Ishikawa (cell line): ENCODE results near the gene ABCC6.

ENCODE experiments used
- CEBPB ChIP-seq: IDR thresholded peaks from 2 replicates; pipeline ENCODE4 v1.6.1; 2012
- CREB1 ChIP-seq: IDR thresholded peaks from 2 replicates; pipeline ENCODE4 v1.6.1; 2012; ENCODE audit warnings: low read depth
- EGR1 ChIP-seq: IDR thresholded peaks from 2 replicates; pipeline ENCODE4 v1.6.1; 2012
- EP300 ChIP-seq: IDR thresholded peaks from 2 replicates; pipeline ENCODE4 v1.6.1; 2012; ENCODE audit warnings: borderline replicate concordance
- FOXM1 ChIP-seq: IDR thresholded peaks from 2 replicates; pipeline ENCODE4 v1.6.1; 2012; ENCODE audit warnings: low read depth, borderline replicate concordance
- MAX ChIP-seq: IDR thresholded peaks from 2 replicates; pipeline ENCODE4 v1.6.1; 2012
- NFIC ChIP-seq: IDR thresholded peaks from 2 replicates; pipeline ENCODE4 v1.6.1; 2012
- RAD21 ChIP-seq: IDR thresholded peaks from 2 replicates; pipeline ENCODE4 v1.6.1; 2012; ENCODE audit warnings: low read depth
- REST ChIP-seq: IDR thresholded peaks from 2 replicates; pipeline ENCODE4 v1.6.1; 2012; ENCODE audit warnings: low read depth, mild to moderate bottlenecking
- TAF1 ChIP-seq: IDR thresholded peaks from 2 replicates; pipeline ENCODE4 v1.6.1; 2012; ENCODE audit warnings: low read depth, mild to moderate bottlenecking
- TCF12 ChIP-seq: IDR thresholded peaks from 2 replicates; pipeline ENCODE4 v1.6.1; 2012; ENCODE audit warnings: low read depth
- TEAD4 ChIP-seq: IDR thresholded peaks from 2 replicates; pipeline ENCODE4 v1.6.1; 2012
- USF1 ChIP-seq: IDR thresholded peaks from 2 replicates; pipeline ENCODE4 v1.6.1; 2012
- YY1 ChIP-seq: IDR thresholded peaks from 2 replicates; pipeline ENCODE4 v1.6.1; 2012; ENCODE audit warnings: low read depth
- ZBTB7A ChIP-seq: IDR thresholded peaks from 2 replicates; pipeline ENCODE4 v1.6.1; 2012; ENCODE audit warnings: low read depth

Gene ABCC6

GRCh38 chr16:16159662-16160061 is 63.6 kb downstream of the ABCC6 start:
- TF ChIP-seq TAF1, result no peak
- TF ChIP-seq RAD21, result no peak
- TF ChIP-seq YY1, result no peak

GRCh38 chr16:16158741-16159374 is 64.4 kb downstream of the ABCC6 start:
- peak; percentile 15; the same call in 1 of the 2 replicates for TF ChIP-seq NFIC
- no peak for TF ChIP-seq RAD21
- no peak for TF ChIP-seq TEAD4
- TF ChIP-seq REST, result no peak
- TF ChIP-seq TCF12, result no peak

- TF ChIP-seq USF1 (no peak), MAX (no peak), EP300 (no peak), TEAD4 (no peak), CREB1 (no peak), TCF12 (no peak), YY1 (no peak), TAF1 (no peak), RAD21 (no peak), NFIC (no peak), REST (no peak), ZBTB7A (no peak), CEBPB (no peak), FOXM1 (no peak), EGR1 (no peak)
These were observed 65.1 kb downstream of the ABCC6 start for GRCh38 chr16:16158082-16158658.

- TF ChIP-seq USF1 (no peak), ZBTB7A (no peak), EGR1 (no peak), FOXM1 (no peak), TAF1 (no peak), NFIC (no peak), CEBPB (no peak), MAX (no peak), EP300 (no peak), TCF12 (no peak), RAD21 (no peak), TEAD4 (no peak), YY1 (no peak), REST (no peak)
These were observed 66.1 kb downstream of the ABCC6 start for GRCh38 chr16:16157166-16157565.

- no peak for TF ChIP-seq EP300
- TF ChIP-seq TCF12, result no peak
- no peak for TF ChIP-seq TEAD4
- no peak for TF ChIP-seq NFIC
- no peak for TF ChIP-seq CREB1
- TF ChIP-seq TAF1, result no peak
- no peak for TF ChIP-seq CEBPB
- no peak for TF ChIP-seq EGR1
- no peak for TF ChIP-seq MAX
- TF ChIP-seq YY1, result no peak
These were observed 68.1 kb downstream of the ABCC6 start for GRCh38 chr16:16155234-16155633.
